Right forelimb (tissue), 1 donor: ENCODE results near the gene PPP2R2B.
"Not testable (repeated sequence)": the region's sequence is repeated elsewhere in the genome, so short reads cannot be mapped to it uniquely, and the experiment has no call there.

Experiments used
- DNase-seq: peaks from one replicate; pipeline ENCODE4 v3.0.0-alpha.2; 2018

Gene PPP2R2B

DNA sequence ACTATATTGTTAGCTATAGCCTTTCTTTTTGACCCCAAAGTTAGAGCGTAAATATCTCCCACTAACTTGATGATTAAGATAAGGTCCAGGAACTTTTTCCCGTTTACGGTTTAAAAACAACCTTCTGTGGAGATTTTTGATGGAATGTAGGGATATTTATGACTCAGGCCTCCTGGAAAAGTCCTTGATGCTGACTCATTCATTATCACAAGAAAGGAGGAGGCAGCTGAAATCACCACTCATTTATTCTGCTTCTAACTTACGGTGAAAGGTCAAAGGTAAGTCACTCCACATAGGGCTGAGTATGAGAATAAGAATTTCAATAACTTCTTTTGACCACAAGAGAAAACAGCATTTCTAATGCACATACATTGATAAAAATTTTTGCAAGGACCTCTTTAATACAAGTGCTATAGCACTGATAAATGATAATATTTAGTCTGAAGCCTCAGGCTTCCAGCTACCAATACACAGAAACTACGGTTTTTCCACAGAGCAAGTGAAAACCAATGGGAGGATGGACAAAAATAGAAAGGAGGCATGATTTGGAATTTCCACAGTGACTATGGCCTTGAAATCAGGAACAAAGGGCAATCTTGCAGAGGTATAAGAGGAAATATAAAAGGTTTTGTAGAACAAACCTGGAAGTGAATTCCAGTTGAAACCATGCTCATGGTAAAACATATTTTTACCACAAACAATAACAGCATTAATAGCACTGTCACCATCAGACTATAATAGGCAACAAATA is 146.5 kb downstream of the PPP2R2B start:
- DNase-seq: no peak

DNA sequence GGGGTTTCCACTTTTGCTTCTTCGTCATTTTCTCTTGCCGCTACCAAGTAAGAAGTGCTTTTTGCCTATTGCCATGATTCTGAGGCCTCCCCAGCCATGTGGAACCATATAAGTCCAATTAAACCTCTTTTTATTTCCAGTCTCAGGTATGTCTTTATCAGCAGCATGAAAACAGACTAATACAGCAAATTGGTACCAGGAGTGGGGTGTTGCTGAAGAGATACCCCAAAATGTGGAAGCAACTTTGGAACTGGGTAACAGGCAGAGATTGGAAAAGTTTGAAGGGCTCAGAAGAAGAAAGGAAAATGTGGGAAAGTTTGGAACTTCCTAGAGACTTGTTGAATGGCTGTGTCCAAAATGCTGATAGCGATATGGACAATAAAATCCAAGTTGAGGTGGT is 149.8 kb downstream of the PPP2R2B start:
- not testable (repeated sequence) for DNase-seq

DNA sequence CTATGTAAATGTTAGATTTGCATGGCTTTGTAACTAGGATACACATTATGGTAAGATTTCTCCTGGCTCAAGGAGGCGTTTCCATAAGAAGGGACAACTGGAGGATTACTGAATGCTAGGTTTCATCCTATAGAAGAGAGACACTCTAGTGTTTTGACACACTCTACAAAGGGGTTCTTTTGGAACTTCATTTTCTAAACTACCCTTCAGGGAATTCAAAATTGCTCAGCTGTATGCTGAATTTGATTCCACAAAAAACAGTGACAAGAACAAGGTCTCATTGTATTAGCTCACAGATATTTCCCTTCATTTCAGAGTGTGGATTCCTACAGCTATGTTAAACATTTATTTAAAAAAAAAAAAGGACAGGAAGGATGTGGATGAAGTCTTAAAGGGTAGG is 151.7 kb downstream of the PPP2R2B start:
- DNase-seq: no peak

DNA sequence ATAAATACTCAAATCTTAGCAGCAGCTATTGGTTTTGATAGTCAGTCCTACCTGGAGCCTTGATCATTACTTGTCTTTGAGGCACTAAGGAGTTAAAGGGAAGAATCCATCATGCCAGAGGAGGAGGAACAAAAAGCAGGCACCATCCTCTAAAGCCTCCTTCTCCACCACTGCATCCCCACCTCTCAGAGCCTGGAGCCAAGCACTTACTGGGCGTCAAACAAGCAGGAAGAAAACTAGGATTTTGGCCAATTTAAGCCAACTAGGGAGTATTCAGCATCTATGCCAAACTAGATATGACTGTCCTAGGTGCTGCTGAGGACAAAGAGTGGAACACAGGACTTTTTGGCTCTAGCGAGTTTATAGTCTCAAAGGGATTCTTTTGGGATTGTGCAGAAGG is 152.5 kb downstream of the PPP2R2B start:
- DNase-seq: no peak

DNA sequence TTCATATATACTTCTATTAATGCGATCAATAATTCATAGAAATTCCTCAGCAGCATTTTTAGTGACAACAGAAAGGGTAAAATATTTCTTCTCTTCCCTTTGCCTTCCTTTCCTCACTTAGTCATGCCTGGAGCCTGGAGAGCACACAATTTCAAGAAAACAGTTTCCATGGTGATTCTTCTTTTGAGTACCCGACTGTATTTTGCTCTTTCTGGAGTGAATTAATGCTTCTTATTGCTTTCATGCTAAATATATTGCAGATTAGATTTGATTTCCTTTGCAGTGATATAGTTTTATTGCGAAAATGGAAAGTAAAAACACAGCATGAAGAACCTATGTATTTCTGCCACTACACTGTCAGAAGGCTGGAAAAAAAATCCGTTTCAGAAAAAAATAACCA is 153.5 kb downstream of the PPP2R2B start:
- DNase-seq: no peak

DNA sequence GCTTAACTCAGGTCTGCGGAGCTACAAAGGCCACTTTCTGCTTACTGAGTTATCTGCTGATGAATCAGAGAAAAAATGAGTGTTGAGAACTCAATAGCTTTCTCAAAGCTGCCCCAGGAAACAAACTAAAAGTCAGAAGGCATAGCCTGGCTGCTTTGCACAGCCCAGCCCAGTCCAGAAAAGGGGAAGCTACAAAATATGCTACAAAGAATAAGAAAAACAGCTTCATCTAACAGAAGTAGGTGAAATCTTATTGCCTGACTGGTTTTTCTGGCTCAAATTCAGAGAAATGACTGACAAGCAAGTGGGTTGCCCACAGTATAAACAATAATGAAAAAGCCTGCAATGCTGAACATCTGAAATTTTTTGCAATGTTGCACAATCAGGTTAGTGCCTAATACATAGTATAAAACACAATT is 156.2 kb downstream of the PPP2R2B start:
- DNase-seq: no peak

DNA sequence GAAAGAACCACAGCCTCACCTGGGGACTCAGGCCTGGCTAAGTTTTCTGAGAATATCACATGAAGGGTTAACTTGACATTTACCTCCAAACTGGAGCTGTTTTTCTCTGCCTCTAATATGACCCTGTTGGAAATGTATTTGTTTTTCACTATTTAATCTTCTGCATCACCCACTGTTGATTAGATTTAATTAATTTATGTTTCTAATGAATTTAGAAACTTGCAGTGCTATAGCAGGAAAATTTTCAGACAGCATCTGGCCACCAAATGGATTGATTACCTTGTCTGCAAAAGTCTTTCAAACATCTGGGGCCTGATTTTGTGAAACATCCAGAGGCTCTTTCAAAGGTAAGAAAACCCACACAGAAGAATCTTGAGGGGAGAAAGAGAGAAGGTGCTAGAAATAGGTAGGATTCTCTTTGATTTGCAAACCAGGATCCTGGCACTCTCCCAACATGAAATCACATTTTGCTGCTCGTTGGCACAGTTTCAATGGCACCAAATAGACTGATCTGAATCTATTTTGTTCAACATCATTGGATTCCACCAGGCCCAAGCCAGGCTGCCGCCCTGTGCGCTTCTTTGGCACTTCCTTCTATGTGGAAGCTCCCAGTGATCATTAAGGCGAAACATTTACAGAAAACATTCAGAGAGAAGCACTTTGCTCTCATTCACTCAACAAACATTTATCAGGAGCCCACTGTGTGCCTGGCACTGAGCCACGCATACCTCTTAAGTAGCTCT is 157.3 kb downstream of the PPP2R2B start:
- DNase-seq: no peak

DNA sequence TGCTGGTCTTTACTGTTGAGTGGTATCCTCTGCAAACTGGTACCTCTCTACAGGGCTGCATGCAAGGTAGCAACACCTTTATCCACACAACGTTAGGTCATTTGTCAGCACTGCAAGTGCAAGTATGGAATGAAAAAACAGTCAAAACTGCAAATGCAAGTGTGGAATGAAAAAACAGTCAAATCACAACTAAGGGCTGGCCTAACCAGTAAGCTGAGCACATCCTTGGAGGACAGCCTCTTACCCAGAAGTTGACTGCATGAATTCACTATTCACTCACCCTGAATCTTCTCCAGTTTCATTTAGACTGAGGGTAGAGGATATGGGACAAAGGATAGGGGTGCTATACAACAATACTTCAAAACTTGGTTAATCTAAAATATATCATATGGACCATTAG is 158.4 kb downstream of the PPP2R2B start:
- DNase-seq: no peak

DNA sequence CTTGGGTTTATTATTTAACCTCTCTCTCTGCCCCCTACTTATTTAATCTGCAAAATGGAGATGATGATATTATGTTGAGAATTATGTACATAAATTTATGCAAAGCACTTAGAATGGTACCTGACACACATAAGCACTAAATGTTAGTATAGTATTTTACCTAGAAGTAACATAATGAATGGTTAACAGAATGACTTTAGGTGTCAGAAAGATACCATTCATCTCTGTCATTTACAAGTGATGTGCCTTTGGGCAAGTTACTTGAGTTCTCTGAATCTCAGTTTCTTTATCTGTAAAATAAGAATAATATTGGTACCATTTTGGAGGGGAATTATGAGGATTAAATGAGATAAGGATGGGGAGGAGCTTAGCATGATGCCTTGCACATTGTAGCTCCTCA is 159.4 kb downstream of the PPP2R2B start:
- DNase-seq: no peak

DNA sequence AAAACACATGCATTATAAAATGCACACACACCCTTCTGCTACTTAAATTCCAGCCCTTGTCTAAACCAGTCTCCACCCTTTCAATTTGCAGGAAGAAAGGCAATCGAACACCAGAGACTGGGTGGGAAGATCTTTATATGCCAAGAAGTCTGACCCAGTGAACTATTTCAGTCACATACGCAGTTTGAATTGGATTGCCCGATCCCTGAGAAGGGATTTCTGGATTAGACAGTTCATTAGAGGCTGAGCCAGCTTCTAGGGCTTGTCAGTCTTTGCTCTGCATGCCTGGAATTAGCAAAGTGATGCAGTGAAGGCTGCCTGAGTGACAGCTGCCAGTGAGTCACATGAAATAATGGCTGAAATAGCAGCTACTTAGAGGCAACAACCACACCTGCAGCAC is 159.9 kb downstream of the PPP2R2B start:
- no peak for DNase-seq

DNA sequence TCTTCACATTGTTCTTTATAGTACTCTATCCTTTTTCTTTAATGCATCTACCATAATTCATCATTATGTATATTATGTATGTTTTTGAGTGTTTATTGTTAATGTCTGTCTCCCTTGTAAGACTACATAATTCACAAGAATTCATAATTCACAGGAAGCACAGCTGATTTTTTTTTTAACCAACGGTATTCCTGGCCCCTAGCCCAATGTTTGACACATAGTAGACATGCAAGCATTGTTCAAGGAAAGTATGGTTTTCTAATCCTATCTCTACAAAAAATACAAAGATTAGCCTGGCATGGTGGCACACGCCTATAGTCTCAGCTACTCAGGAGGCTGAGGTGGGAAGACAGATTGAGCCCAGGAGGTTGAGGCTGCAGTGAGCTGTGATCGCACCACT is 160.6 kb downstream of the PPP2R2B start:
- DNase-seq: no peak

DNA sequence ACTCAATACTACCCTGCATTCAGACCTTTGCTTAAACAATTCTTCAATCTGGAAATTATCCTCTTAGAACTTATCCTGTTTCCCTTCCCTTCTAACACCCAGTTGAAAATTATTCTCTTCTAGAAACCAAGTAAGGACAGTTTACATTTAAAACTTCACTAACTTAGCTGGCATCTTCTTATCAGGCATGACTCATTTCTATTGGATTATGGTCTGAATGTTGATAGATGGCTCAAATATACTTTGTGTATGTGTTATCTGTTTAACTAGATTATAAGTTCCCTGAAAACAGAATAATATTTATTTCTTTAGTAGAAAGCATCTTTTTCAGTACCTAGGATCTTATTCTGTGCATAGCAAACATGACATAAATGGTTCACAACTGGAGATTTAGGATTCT is 161.9 kb downstream of the PPP2R2B start:
- DNase-seq: no peak

DNA sequence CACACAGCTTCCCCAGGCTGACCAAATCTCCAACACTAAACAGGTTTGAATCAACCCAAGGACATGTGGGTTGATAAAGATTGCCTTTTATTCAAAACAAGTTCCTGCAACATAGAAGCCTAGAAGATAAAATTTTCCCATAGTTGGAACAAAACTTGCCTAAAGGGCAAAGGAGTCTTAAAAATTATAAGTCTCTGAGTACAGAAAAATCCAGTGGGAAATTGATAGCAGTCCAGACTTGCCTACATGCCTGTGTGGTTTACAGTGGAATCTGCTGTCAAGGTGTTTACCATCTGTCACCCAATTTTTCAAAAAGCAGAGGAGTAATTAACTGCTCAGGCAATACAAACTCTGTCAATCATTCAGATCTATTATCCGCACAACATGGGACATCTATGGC is 168.2 kb downstream of the PPP2R2B start:
- DNase-seq: no peak

DNA sequence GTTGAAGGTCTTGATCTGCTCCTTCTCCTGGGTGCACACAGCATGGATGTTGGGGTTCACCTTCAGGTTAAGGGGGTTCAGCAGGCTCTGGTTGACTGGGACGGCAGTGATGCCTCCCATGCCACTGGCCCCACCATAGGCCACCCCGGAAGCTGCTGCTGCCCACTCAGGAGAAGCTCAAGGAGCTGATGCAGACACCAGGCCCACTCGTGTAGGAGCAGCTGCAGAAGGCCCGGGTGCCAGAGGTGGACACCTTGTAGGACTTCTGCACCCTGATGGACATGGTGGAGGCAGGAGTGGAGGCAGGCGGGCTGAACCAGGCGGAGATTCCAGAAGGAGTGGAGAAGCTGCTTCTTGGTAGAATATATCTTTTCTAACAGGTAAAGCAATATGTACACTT is 171.2 kb downstream of the PPP2R2B start:
- no peak for DNase-seq

DNA sequence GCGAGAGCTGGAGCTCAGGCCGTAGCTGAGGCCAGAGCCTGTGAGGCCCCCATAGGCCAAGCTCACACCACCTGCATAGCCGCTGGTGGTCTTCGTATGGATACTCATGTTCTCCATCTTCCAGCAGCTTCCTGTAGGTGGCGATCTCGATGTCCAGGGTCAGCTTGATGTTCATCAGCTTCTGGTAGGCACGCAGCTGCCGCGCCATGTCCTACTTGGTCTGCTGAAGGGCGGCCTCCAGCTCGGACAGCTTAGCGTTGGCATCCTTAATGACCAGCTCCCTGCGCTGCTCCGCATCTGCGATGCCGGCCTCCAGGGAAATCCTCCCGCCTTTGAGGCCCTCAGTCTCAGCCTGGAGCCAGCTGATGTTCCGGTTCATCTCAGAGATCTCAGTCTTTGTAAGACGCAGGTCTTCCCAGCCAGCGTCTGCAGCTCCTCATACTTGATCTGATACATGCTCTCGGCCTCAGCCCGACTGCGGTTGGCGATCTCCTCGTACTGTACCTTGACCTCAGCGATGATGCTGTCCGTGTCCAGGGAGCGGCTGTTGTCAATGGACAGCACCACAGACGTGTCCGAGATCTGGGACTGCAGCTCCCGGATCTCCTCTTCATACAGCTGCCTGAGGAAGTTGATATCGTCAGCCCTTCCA is 172.1 kb downstream of the PPP2R2B start:
- no peak for DNase-seq

DNA sequence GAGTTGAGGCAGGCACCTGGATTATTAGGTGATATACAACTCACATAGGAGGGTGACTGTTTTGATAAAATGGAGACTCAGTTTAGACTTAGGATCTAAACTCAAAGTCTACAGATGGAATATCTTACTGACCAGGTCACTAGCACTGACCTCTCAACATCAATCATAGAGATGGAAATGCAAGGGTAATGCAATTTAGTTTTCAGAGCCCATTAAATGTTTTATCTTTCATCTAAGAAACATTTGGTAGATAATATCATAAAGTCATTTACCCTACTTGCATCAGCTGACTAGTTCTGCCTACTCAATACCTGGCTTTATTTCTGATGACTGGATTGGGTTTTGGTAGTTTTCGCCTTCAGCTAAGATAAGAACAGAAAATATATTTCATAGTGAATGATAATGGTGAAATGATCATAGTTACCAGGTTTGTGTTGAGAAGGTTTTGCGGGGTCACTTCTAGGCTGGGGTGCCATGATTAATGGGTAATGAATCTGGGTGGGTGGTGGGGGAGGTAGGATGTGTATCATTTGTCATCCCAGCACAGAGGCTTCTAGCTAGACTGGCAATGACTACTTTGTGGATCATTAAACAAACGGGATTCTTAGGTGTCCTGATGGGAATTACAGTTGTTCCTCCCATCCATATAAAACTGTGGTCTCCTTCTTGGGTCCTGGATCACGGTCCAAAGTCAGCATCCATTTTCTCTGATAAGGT is 173.4 kb downstream of the PPP2R2B start:
- no peak for DNase-seq

DNA sequence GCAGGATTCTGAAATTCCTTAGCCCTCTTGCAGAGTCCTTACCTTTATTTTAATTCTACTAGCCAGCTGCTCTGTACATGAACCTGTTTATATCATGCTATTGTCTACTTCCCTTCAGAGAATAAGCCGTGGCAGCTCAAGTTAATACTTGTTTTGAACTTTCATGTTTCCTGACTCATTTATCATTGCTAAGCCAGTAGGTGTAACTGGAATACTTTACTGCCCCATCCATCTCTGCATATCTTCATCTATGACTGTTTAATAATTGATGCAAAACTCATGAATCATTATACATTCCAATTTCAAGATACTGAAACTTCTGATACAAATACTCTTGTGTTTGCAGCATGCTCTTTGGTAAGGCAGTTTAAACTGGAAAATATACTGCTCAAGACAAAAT is 174.7 kb downstream of the PPP2R2B start:
- DNase-seq: no peak

DNA sequence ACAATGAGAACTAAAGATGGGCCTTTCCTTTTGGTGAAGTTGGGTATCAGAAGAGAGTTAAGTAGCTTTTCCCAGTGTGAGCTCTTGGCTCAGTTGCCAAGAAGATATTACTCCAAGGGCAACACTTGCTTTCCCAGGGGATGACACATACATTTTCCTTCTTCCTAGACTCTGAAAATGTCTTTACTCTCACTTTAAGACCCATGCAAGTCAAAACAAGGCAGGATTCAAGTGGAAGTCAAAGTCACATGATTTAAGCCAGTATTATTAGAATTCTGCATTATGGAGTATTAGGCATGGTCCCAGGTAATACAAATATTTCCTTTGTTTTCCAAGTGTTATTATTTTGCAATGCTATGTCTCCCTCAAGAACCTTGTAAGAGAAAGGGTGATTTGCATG is 175.1 kb downstream of the PPP2R2B start:
- DNase-seq: no peak

DNA sequence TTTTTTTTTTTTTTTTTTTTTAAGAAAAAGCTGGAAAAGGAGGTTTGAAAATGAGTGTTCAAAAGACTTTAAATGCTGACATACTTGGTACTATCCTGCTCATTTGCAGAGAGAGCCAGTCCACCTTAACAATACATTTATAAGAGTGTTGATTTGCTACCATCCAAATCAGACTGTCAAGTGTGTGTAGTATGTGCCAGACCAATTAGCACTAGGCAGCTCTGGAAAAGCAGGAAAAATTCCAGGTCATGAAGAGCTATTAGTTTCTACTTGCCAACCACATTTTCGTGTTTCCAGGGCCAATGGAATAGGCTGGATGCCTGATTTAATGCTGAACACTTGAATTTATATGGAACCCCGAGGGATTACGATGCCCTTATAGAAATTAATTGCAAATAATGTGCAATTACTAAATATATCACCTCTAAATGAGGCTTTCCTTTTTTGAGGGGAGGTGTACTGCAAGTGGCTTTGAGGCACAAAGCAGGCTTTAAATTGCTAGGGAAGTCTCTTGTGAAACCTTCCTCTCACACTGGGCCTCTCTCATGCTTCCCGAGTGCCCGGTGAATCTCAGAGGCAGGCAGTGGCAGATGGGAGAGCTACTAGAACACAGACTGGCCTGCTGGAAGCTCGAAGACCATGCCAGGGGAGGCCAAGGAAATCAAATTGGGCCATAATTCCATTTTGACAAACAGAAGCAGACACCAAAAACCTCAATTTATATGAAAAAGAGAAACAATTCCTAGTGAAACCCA is 178.7 kb downstream of the PPP2R2B start:
- no peak for DNase-seq

DNA sequence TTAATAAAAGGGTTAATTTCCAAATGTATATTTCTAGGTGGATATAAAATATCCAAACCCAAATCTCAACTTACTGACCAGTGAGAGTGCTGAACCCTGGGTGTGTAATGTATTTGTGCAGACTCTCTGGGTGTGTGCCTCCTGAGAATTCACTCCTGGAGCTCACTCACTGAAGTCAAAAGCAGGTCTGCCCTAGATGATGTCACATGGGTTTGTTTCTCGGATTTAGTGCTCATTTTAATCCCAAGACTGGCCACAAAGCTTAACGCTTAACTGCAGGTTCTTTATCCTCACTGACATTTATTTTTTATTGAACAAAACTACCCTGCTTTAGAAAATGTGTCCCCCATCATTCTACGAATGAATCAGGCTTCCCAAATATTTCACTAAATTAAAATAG is 179.4 kb downstream of the PPP2R2B start:
- no peak for DNase-seq

DNA sequence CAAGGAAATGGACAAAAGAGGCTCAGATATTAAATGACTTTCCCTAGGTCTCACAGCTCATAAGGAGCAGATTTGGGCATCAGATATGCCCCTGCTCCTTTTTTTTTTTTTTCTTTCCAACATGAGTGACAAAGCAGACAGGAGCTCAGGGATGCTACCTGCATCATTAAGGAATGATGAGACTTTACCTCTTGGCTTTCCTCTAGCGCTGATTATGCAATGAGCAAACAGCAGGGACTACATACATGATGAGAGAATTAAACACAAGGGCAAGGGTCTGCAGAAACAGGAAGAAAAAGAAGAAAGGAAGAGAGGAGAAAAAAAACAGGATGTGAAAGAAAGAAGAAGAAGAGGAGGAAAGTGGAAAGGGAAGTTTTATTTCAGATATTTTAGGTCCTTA is 179.9 kb downstream of the PPP2R2B start:
- no peak for DNase-seq

DNA sequence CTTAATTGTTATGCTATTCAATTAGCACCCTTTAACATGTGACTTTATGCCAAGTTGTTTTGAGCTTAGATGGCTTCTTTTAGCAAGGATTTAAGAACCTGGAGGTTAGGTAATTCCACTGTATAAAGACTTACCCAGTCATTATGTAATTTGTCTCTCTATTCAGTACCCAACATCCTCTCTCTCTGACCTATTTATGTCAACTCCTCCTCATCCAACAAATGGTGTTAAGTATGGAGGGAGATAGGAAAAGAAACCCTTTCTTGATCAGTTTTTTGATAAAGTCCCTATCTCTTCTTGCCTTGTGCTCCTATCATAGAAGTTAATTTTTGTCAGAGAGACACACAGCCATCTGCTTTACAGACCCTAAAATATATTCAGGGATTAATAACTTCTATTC is 181.3 kb downstream of the PPP2R2B start:
- DNase-seq: no peak

DNA sequence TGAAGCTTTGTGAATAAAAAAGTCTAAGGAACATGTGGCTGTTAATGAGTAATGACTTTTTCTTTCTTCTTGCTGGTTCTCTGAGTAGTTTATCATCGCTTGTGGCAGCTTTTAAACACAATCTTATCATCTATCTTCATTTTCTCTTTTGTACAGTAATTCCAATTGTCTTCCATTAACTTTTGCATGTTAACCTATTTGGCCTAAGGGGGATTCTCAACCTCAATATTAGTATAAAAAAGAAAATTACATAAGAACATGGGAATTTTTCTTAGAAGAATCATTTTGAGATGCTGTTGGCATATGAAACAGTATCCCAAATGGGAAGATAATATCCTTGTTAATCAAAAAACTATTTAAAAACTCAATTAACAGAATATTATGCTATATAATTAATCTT is 182.9 kb downstream of the PPP2R2B start:
- no peak for DNase-seq
